Heart left ventricle (tissue), 16 donors: ENCODE measurements around the gene FBXO48. TPM values are rescaled to one million over a fixed set of nuclear protein-coding genes. Genes with fewer than 3 reads are reported as not detected.
"Not testable (repeated sequence)": the region's sequence is repeated elsewhere in the genome, so short reads cannot be mapped to it uniquely, and the experiment has no call there.

ENCODE experiments used
- ATAC-seq, 4 donors: fragments of 200-7000 bp; cut with Tn5 transposase; one replicate each; pipeline ENCODE4 v1.9.1; 2020 to 2022; ENCODE audit warnings: moderate library complexity in 4 of 4, mild to moderate bottlenecking in 3 of 4, moderate number of reproducible peaks in 1 of 4
- DNase-seq, 5 donors: peaks; one replicate each; pipeline ENCODE4 v3.0.0-alpha.2; 2020
- H3K27ac ChIP-seq, 12 donors: fragments of 200-600 bp; sonication (generic) in 4 of 12; one replicate each; pipeline versions ENCODE4 v1.5.0 to v1.8.0; 2016 to 2022; ENCODE audit warnings: mild to moderate bottlenecking in 2 of 12
- H3K27me3 ChIP-seq, 9 donors: fragments of 200-600 bp; sonication (generic) in 2 of 9; one replicate each; pipeline versions ENCODE4 v1.5.1 to v1.8.0; 2016 to 2022; ENCODE audit warnings: mild to moderate bottlenecking in 3 of 9
- H3K36me3 ChIP-seq, 9 donors: fragments of 200-600 bp; sonication (generic) in 2 of 9; one replicate each; pipeline versions ENCODE4 v1.5.0 to v1.8.0; 2018 to 2022; ENCODE audit warnings: mild to moderate bottlenecking in 2 of 9
- H3K4me1 ChIP-seq, 12 donors: fragments of 200-600 bp; sonication (generic) in 4 of 12; one replicate each; pipeline versions ENCODE4 v1.5.0 to v1.8.0; 2016 to 2022; ENCODE audit warnings: mild to moderate bottlenecking in 3 of 12
- H3K4me3 ChIP-seq, 12 donors: fragments of 200-600 bp; sonication (generic) in 4 of 12; one replicate each; pipeline versions ENCODE4 v1.5.0 to v1.8.0; 2017 to 2022; ENCODE audit warnings: mild to moderate bottlenecking in 9 of 12, moderate library complexity in 4 of 12
- H3K9me3 ChIP-seq, 12 donors: fragments of 200-600 bp; sonication (generic) in 4 of 12; one replicate each; pipeline versions ENCODE4 v1.5.0 to v1.8.0; 2016 to 2022; ENCODE audit warnings: mild to moderate bottlenecking in 1 of 12
- CTCF ChIP-seq, 12 donors: fragments of 200-600 bp; sonication (generic) in 4 of 12; IDR thresholded peaks; one replicate each; pipeline versions ENCODE4 v1.5.0 to v1.8.0; 2018 to 2022; ENCODE audit warnings: antibody characterized with exemption in 12 of 12, mild to moderate bottlenecking in 5 of 12
- POLR2A ChIP-seq, 2 donors: fragments of 450-650 bp; IDR thresholded peaks; one replicate each; pipeline ENCODE4 v1.6.1; 2017; ENCODE audit warnings: antibody characterized with exemption in 2 of 2, mild to moderate bottlenecking in 2 of 2, moderate library complexity in 2 of 2
- WGBS, 4 donors: extraction: QIAGEN DNeasy Blood & Tissue Kit in 2 of 4; methylation state at CpG; one replicate each; pipeline versions ENCODE4 v1.1.5 to v1.1.7; 2013 to 2018; 5-methylcytosine and 5-hydroxymethylcytosine counted together
- intact Hi-C, 10 donors: fragments of 100-400 bp; cut with DNase I; formaldehyde crosslinking; loops; one replicate each; pipeline versions ENCODE4 v1.11.1 to v1.14.2; 2022
- polyA plus RNA-seq, 2 donors: library from polyadenylated mRNA; stranded (reverse); fragments of 200-250 nt; gene quantifications; one replicate each; pipeline ENCODE4 v1.2.3, GENCODE V29; 2013
- total RNA-seq, 9 donors: library from RNA; depleted of rRNA in 2 of 9; stranded (reverse); fragments of >200 nt in 2 of 9; fragmentation: NEBNext Ultra II Directional in 3 of 9; extraction: Animal tissue kit (Norgen Biotek cat#: 25700) in 3 of 9; gene quantifications; one replicate each; pipeline versions ENCODE4 v1.1.0 to v1.2.4, GENCODE V29; 2016 to 2023
- donor health status: ischemic (EF 13 %, LVEDD 7.1; RV severe dilation, severe dysfunction).
- donor health status: healthy with polysubstance abuse.
- donor health status: DM: no; HTN: yes; CAD: no.
- donor health status: DM: no; HTN: no; CAD: no.
- donor health status: ischemic (EF 25% LVEDD 6.9; RV normal size, moderate dysfunction).
- donor health status: ischemic (EF 25% LVEDD 5.7; RV mildly dilated, moderate dysfunction).
- donor health status: healthy.
- donor health status: DM: yes; HTN: yes; CAD: no.
- donor health status: ischemic (EF 35%, LVEDD 5.7; RV mildly dilated, moderate dysfunction).
- donor health status: nonischemic (EF 11% LVEDD 7.7; RV severe dilation, severe dysfunction).
- donor health status: DM: yes; HTN: yes; CAD: no.
- donor health status: PGD.
- donor health status: ischemic (EF 29% LVEDD 5.4; RV normal size, mild dysfunction).
- donor health status: nonischemic (EF 23%, LVEDD 6.1; RV moderate dilation, normal function).

Gene FBXO48
- total and polyA plus RNA-seq, 11 donors = 0.42 to 1.3 (median 1.1) TPM

DNA sequence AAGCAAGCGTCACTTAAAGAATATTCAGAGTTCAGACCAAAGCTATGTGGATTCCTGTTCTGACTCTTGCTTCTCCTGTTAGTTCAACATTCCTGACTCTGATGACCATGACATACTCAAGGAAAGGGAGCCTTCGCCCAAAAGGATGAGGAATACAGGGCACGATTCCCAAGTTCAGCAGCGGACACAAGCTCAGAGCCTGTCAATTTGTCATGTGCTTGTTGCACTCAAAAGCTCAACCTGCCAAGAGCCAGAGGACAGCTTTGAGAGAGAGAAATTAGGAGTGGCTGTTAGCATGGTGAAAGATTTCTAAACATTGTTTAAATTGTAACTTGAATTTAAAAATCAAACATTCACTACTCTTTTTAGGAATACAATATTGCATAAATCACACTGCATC is 33.6 kb upstream of the FBXO48 start:
- H3K27me3 ChIP-seq = no peaks in the 10 kb centered on the region
- DNase-seq (no peak), ATAC-seq (no peak)
- H3K36me3 ChIP-seq = no peaks in the 10 kb centered on the region
- intact Hi-C loops = no loop called here
- TF ChIP-seq CTCF (IDR thresholded peaks at IDR 0.05) (no peak), POLR2A (IDR thresholded peaks at IDR 0.05) (no peak)
- no peaks in the 10 kb centered on the region for H3K4me1 ChIP-seq
- no peak overlapping the region for H3K27ac ChIP-seq
- WGBS, 4 donors = 65 to 90% (median 77%) methylated on average over 4 of the region's 4 CpGs
- H3K4me3 ChIP-seq = no peak overlapping the region
- peaks cover 0 to 15% (median 8%) of the 10 kb centered on the region in 12 donors for H3K9me3 ChIP-seq

GRCh38 chr2:68499133-68499532 is 32.0 kb upstream of the FBXO48 start:
- intact Hi-C loops = loop anchor here in 1 of 10 donors (10.0 kb wide), 1 partner anchor 96 kb away; no protein-coding TSS in a partner anchor
- no peaks in the 10 kb centered on the region for H3K27me3 ChIP-seq
- DNase-seq = no peak
- no peak overlapping the region for H3K4me3 ChIP-seq
- H3K27ac ChIP-seq = no peak overlapping the region
- H3K36me3 ChIP-seq = no peaks in the 10 kb centered on the region
- H3K9me3 ChIP-seq = peaks cover 0 to 18% (median 8%) of the 10 kb centered on the region in 12 donors
- TF ChIP-seq CTCF (IDR thresholded peaks at IDR 0.05) = no peak
- TF ChIP-seq POLR2A (IDR thresholded peaks at IDR 0.05) = no peak
- H3K4me1 ChIP-seq = no peaks in the 10 kb centered on the region
- ATAC-seq = no peak

- peaks cover 0 to 3% (median 0%) of the 10 kb centered on the region in 12 donors for H3K4me1 ChIP-seq
- H3K9me3 ChIP-seq = peaks cover 0 to 13% (median 6%) of the 10 kb centered on the region in 12 donors
- no peak overlapping the region for H3K4me3 ChIP-seq
- TF ChIP-seq POLR2A (IDR thresholded peaks at IDR 0.05) (no peak), CTCF (IDR thresholded peaks at IDR 0.05) (no peak)
- no peak overlapping the region for H3K27ac ChIP-seq
- no peak for ATAC-seq
- no peaks in the 10 kb centered on the region for H3K36me3 ChIP-seq
- intact Hi-C loops = loop anchor here in 1 of 10 donors (10.0 kb wide), 1 partner anchor 103 kb away; no protein-coding TSS in a partner anchor
- WGBS, 4 donors = 97 to 100% (median 98%) methylated on average over 1 of the region's 1 CpG
- DNase-seq = no peak
- H3K27me3 ChIP-seq = no peaks in the 10 kb centered on the region
These were observed 24.5 kb upstream of the FBXO48 start for GRCh38 chr2:68491582-68491981.

DNA sequence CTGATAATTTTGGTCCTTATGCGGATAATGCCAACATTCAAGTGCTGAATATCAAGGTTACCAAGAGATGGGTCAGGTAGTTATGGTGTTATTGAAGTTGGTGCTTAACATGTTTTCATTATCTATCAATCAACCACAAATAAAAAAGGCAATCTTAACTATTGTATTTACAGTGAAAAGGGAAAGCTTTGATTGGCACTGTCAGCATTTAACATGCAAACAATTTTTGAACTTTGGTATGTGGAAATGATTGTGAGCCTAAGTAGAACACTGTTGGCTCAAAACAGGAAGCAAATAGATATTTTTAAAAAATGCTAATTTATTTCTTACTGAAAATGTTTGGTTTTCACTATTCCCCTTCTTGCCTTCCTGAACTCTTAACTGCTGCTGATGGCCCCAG is 22.2 kb upstream of the FBXO48 start:
- 95 to 99% (median 97%) methylated on average over 1 of the region's 1 CpG for WGBS, 4 donors
- no peaks in the 10 kb centered on the region for H3K27me3 ChIP-seq
- intact Hi-C loops = loop anchor here (5.0 to 10.0 kb wide), 9 partner anchors 106 to 438 kb away; no protein-coding TSS in a partner anchor

GRCh38 chr2:68488605-68489004 is 21.5 kb upstream of the FBXO48 start:
- not testable (repeated sequence) for DNase-seq, H3K4me1 ChIP-seq, H3K27ac ChIP-seq, H3K9me3 ChIP-seq, H3K4me3 ChIP-seq, H3K36me3 ChIP-seq, H3K27me3 ChIP-seq, ATAC-seq
- WGBS, 4 donors = 89 to 97% (median 93%) methylated on average over 1 of the region's 1 CpG
- intact Hi-C loops = loop anchor here (5.0 to 10.0 kb wide), 9 partner anchors 106 to 439 kb away; no protein-coding TSS in a partner anchor

More for the DNA sequence above, 22.2 kb upstream of the FBXO48 start:
- TF ChIP-seq CTCF (IDR thresholded peaks at IDR 0.05) (no peak), POLR2A (IDR thresholded peaks at IDR 0.05) (no peak)
- ATAC-seq (no peak), DNase-seq (no peak)
- Histone ChIP-seq H3K9me3 (no peaks in the 10 kb centered on the region), H3K4me1 (peaks cover 0 to 3% (median 0%) of the 10 kb centered on the region in 12 donors), H3K4me3 (no peak overlapping the region), H3K27ac (no peak overlapping the region), H3K36me3 (no peaks in the 10 kb centered on the region)
